Mesothelial cell of epicardium (in vitro differentiated cells): ENCODE measurements around the gene PLPPR3. TPM values are rescaled to one million over a fixed set of nuclear protein-coding genes. Genes with fewer than 3 reads are reported as not detected.
"Not testable (repeated sequence)": the region's sequence is repeated elsewhere in the genome, so short reads cannot be mapped to it uniquely, and the experiment has no call there.

Experiments used
- DNase-seq, 2 experiments: peaks; one replicate each; pipeline ENCODE4 v3.0.0; 2021; ENCODE audit warnings: low spot score in 2 of 2; ENCODE audit not compliant: unreplicated experiment in 2 of 2
- H3K27ac Mint-ChIP-seq: 2 replicates; pipeline ENCODE4 v1.8.0; 2021; ENCODE audit warnings: mixed read lengths
- H3K27me3 Mint-ChIP-seq: 2 replicates; pipeline ENCODE4 v1.8.0; 2021; ENCODE audit warnings: low read depth, mixed read lengths
- H3K36me3 Mint-ChIP-seq: 2 replicates; pipeline ENCODE4 v1.8.0; 2021; ENCODE audit warnings: mixed read lengths
- H3K4me1 Mint-ChIP-seq: 2 replicates; pipeline ENCODE4 v1.8.0; 2021; ENCODE audit warnings: mixed read lengths
- H3K4me3 Mint-ChIP-seq: 2 replicates; pipeline ENCODE4 v1.8.0; 2021; ENCODE audit warnings: mild to moderate bottlenecking, moderate library complexity, mixed read lengths
- H3K9me3 Mint-ChIP-seq: 2 replicates; pipeline ENCODE4 v1.8.0; 2021; ENCODE audit warnings: mixed read lengths
- CTCF ChIP-seq: fragments of 200-600 bp; sonication (generic); IDR thresholded peaks from one replicate; pipeline ENCODE4 v1.5.0; 2021; ENCODE audit warnings: antibody characterized with exemption; ENCODE audit not compliant: unreplicated experiment
- total RNA-seq: library from RNA; stranded (reverse); gene quantifications from 3 replicates; pipeline ENCODE4 v1.2.1, GENCODE V29; 2021

PLPPR3 gene
- total RNA-seq, 1 donor from 2014 or later: 152 TPM

GRCh38 chr19:855566-856120 is 33.9 kb upstream of the PLPPR3 start:
- H3K36me3 Mint-ChIP-seq: no peaks in the 10 kb centered on the region
- H3K4me1 Mint-ChIP-seq: no peaks in the 10 kb centered on the region
- no peaks in the 10 kb centered on the region for H3K9me3 Mint-ChIP-seq
- peaks cover 14% of the 10 kb centered on the region for H3K27me3 Mint-ChIP-seq
- H3K27ac Mint-ChIP-seq: no peak overlapping the region
- no peak overlapping the region for H3K4me3 Mint-ChIP-seq
- no peak for TF ChIP-seq CTCF
- no peak for DNase-seq

- no peaks in the 10 kb centered on the region for H3K36me3 Mint-ChIP-seq
- DNase-seq: no peak
- H3K27ac Mint-ChIP-seq: no peak overlapping the region
- no peaks in the 10 kb centered on the region for H3K4me1 Mint-ChIP-seq
- H3K9me3 Mint-ChIP-seq: no peaks in the 10 kb centered on the region
- no peak overlapping the region for H3K4me3 Mint-ChIP-seq
- no peak for TF ChIP-seq CTCF
- H3K27me3 Mint-ChIP-seq: peaks cover 14% of the 10 kb centered on the region
Observed at GRCh38 chr19:855142-855541, 33.4 kb upstream of the PLPPR3 start.

- Mint-ChIP-seq H3K4me1 (no peaks in the 10 kb centered on the region), H3K9me3 (no peaks in the 10 kb centered on the region), H3K27me3 (peaks cover 8% of the 10 kb centered on the region), H3K36me3 (no peaks in the 10 kb centered on the region), H3K4me3 (no peak overlapping the region), H3K27ac (no peak overlapping the region)
- TF ChIP-seq CTCF: no peak
- no peak for DNase-seq
Observed at GRCh38 chr19:854549-854948, 32.8 kb upstream of the PLPPR3 start.

GRCh38 chr19:853614-854220 is 32.0 kb upstream of the PLPPR3 start:
- H3K36me3 Mint-ChIP-seq, H3K27me3 Mint-ChIP-seq, H3K9me3 Mint-ChIP-seq, H3K4me1 Mint-ChIP-seq, DNase-seq, H3K27ac Mint-ChIP-seq, H3K4me3 Mint-ChIP-seq: not testable (repeated sequence)

- Mint-ChIP-seq H3K4me1 (no peaks in the 10 kb centered on the region), H3K4me3 (no peak overlapping the region), H3K27ac (no peak overlapping the region), H3K36me3 (no peaks in the 10 kb centered on the region), H3K9me3 (no peaks in the 10 kb centered on the region), H3K27me3 (peaks cover 2% of the 10 kb centered on the region)
- DNase-seq: no peak
- no peak for TF ChIP-seq CTCF
Observed at GRCh38 chr19:853014-853585, 31.3 kb upstream of the PLPPR3 start.

- Mint-ChIP-seq H3K27ac (no peak within 1 kb of the TSS), H3K36me3 (no peaks in the 10 kb centered on the region), H3K9me3 (no peaks in the 10 kb centered on the region), H3K4me1 (peaks cover 2% of the 10 kb centered on the region), H3K27me3 (no peaks in the 10 kb centered on the region), H3K4me3 (no peak within 1 kb of the TSS)
- DNase-seq: no peak
- TF ChIP-seq CTCF: no peak
Observed at GRCh38 chr19:852136-853013, 30.6 kb upstream of the PLPPR3 start, which contains the start of gene ELANE. TSS of gene ELANE (plus strand) at chr19:852303. CDS start at chr19:852329, 26 bp downstream.
